ENCODE results near the gene PSMD10.

DNA sequence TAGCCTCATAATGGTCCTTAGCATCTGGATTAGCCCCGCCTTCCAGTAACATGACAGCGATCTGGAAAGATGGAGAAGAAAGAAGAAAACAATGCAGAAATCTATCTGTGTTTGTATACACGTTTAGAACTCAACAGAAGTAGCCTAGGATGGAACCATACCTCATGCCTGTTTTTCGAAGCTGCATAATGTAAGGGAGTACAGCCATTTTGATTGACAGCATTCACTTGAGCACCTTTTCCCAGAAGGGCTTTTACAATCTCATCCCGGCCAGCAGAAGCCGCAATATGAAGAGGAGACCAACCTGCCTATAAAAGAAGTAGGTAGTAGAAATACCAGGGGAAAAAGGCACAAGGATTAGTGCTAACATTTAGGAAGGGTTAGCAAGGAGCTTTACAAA, 3.5 kb downstream of the PSMD10 start:
- TF ChIP-seq POLR2A (IDR thresholded peaks at IDR 0.05; ENCODE audit: control extremely low read depth in 1 of 2, low read depth in 2 of 2, low read length in 2 of 2) = no peak
- TF ChIP-seq GTF2F1 (IDR thresholded peaks at IDR 0.05; ENCODE audit: borderline replicate concordance, low read depth, low read length) = no peak
- no peak for TF ChIP-seq SRF (IDR thresholded peaks at IDR 0.05; ENCODE audit: low read depth, low read length)
- no peak for TF ChIP-seq YY1 (IDR thresholded peaks at IDR 0.05; ENCODE audit: low read depth, low read length)
- TF ChIP-seq HDAC2 (IDR thresholded peaks at IDR 0.05; ENCODE audit: borderline replicate concordance in 1 of 2, low read depth in 2 of 2, low read length in 2 of 2) = no peak
- TF ChIP-seq CTCF (IDR thresholded peaks at IDR 0.05; ENCODE audit: control extremely low read depth in 1 of 3, insufficient read depth in 1 of 3, low read depth in 1 of 3, low read length in 3 of 3) = no peak
- TF ChIP-seq RAD21 (IDR thresholded peaks at IDR 0.05 in 1 of 2, conservative IDR thresholded peaks at IDR 0.05 in 1 of 2; ENCODE audit: low read depth in 2 of 2, low read length in 2 of 2) = no peak
